Prostate gland (tissue), 2 donors: ENCODE measurements around the gene NSL1.

ENCODE experiments used
- POLR2AphosphoS5 ChIP-seq: sonication (generic); formaldehyde crosslinking; IDR thresholded peaks from one replicate; pipeline ENCODE4 v1.6.1; 2017; ENCODE audit warnings: antibody characterized with exemption
- TF ChIP-seq, protein P1 (sequence below), 4 experiments: fragments of 200-600 bp in 2 of 4; fragments of 450-650 bp in 2 of 4; sonication (generic) in 2 of 4; IDR thresholded peaks; 1 replicate in 3 of 4; 2 replicates in 1 of 4; pipeline ENCODE4 v1.5.1; 2016 to 2019; ENCODE audit warnings: antibody characterized with exemption in 4 of 4, mild to moderate bottlenecking in 2 of 4, moderate library complexity in 2 of 4

- TF ChIP-seq, protein P1, sequence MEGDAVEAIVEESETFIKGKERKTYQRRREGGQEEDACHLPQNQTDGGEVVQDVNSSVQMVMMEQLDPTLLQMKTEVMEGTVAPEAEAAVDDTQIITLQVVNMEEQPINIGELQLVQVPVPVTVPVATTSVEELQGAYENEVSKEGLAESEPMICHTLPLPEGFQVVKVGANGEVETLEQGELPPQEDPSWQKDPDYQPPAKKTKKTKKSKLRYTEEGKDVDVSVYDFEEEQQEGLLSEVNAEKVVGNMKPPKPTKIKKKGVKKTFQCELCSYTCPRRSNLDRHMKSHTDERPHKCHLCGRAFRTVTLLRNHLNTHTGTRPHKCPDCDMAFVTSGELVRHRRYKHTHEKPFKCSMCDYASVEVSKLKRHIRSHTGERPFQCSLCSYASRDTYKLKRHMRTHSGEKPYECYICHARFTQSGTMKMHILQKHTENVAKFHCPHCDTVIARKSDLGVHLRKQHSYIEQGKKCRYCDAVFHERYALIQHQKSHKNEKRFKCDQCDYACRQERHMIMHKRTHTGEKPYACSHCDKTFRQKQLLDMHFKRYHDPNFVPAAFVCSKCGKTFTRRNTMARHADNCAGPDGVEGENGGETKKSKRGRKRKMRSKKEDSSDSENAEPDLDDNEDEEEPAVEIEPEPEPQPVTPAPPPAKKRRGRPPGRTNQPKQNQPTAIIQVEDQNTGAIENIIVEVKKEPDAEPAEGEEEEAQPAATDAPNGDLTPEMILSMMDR (IDR thresholded peaks at IDR 0.05), result peak in 1 of 4 experiments; percentile 35
- peak; percentile 90 for TF ChIP-seq POLR2AphosphoS5
Observed at GRCh38 chr1:212791676-212792395, at the start of gene NSL1, which contains the start of gene TATDN3.
